ENCODE data around the gene ZNF660. TPM values are rescaled to one million over a fixed set of nuclear protein-coding genes. Genes with fewer than 3 reads are reported as not detected.
"Not testable (repeated sequence)": the region's sequence is repeated elsewhere in the genome, so short reads cannot be mapped to it uniquely, and the experiment has no call there.

The ZNF660 gene
- 1 to 10 TPM; 3.8 to 6.4 TPM for total RNA-seq

DNA sequence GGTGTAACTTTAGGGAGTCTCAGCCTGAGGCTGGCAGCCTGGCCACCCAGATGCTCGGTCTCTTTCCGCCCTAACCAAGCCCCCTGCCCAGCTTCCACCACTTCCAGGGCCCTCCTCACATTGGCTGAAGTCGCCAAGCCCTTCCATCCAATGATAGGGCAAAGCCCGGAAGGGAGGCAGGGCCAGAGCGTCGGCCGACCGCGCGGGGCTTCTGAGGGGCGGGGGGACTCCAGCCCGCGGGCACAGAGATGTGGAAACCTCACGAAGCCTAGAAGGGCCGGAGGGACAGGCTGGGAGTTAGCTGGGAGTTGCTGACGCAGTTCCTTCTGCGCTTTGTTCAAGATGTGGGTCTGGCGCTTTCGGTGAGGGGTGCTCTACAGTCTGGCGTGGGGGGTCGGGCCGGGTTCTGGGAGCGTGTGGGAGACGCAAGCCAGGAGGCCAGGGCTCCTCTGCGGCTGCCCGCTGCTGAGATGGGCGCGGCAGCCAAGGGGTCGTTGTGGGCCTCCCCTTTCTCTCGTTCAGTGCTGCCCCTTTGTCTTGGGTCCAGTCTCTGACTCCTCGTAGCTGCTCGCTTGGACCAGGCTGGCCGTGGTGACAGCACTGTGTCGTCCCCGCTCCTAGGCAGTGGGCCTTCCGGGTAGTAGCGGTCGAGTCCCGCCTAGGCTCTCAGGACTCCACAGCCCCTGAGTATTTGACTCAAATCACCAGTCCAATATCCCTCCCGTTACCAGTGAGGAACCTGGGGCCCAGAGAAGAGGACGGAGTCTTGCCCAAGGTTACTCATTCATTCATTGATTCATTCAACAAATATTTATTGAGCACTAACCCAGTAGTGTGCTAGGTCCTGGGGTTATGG is at the start of gene ZNF660:
Gene ZNF660 (plus strand): TSS at position 319 of the 856 bp plus-strand sequence. CDS start 9,230 bp downstream, outside the sequence.
- Histone ChIP-seq H3K4me1 (ENCODE audit: control insufficient read depth in 1 of 2, low read depth in 2 of 2) (peaks cover 0 to 17% of the 10 kb centered on the region in 2 donors), H3K4me3 (peak within 1 kb of the TSS; percentile 84), H3K27me3 (replicated peaks; ENCODE audit: insufficient read depth) (no peaks in the 10 kb centered on the region), H3K27ac (peak within 1 kb of the TSS; percentile 71 to 75), H3K36me3 (peaks cover 11% of the 10 kb centered on the region), H3K9me3 (no peaks in the 10 kb centered on the region)
- TF ChIP-seq, protein P1, sequence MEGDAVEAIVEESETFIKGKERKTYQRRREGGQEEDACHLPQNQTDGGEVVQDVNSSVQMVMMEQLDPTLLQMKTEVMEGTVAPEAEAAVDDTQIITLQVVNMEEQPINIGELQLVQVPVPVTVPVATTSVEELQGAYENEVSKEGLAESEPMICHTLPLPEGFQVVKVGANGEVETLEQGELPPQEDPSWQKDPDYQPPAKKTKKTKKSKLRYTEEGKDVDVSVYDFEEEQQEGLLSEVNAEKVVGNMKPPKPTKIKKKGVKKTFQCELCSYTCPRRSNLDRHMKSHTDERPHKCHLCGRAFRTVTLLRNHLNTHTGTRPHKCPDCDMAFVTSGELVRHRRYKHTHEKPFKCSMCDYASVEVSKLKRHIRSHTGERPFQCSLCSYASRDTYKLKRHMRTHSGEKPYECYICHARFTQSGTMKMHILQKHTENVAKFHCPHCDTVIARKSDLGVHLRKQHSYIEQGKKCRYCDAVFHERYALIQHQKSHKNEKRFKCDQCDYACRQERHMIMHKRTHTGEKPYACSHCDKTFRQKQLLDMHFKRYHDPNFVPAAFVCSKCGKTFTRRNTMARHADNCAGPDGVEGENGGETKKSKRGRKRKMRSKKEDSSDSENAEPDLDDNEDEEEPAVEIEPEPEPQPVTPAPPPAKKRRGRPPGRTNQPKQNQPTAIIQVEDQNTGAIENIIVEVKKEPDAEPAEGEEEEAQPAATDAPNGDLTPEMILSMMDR (IDR thresholded peaks at IDR 0.05), result no peak
- DNase-seq (ENCODE audit: low spot score) (peak; percentile 4), ATAC-seq (ENCODE audit: insufficient number of reproducible peaks, low FRiP score, low read depth) (peak; percentile 81)

DNA sequence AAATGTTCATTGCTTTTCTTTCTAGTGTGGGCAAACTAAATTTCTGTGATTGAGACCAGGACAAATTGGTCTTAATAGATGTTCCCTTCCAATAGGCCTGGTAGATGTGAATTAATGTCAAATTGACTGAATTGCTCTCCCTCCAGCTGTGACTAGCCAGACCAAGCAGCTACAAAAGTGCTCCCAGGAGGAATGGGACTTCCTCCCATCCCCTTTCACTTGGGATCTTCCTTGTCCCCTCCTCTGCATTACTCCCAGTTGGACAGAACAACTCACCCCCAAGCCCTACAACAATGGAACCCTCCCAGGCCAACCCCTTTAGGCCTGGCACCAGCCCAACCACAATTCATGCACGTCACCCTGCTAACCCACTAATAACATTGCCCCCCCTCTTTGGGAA is 49.4 kb upstream of the ZNF660 start:
- Histone ChIP-seq H3K9me3 (no peaks in the 10 kb centered on the region), H3K4me1 (ENCODE audit: control insufficient read depth in 1 of 2, low read depth in 2 of 2) (no peaks in the 10 kb centered on the region), H3K27me3 (replicated peaks; ENCODE audit: insufficient read depth) (no peaks in the 10 kb centered on the region), H3K36me3 (no peaks in the 10 kb centered on the region), H3K27ac (no peak overlapping the region), H3K4me3 (no peak overlapping the region)
- ATAC-seq (ENCODE audit: insufficient number of reproducible peaks, low FRiP score, low read depth) (no peak), DNase-seq (ENCODE audit: low spot score) (no peak)
- TF ChIP-seq, protein P1 (IDR thresholded peaks at IDR 0.05), result no peak

DNA sequence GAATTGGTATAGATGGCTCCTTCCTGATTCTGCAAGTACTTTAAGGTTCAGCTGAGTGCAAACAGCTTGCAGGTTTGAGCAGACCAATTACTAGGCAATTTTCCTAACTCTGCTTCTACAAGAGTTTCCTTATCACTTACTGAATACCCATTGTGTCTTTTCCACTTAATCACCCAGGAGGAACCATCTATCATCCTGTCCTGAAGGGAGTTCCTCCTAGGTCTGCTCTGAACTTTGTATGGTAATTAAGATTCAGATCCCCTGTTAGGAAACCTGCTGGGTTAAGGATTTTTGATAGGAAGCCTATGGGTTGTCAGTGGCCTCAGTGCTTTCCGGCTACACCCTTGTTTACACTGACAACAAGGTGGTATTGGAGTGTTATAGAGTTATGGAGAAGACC is 40.0 kb upstream of the ZNF660 start:
- DNase-seq (ENCODE audit: low spot score); H3K4me3 ChIP-seq; H3K36me3 ChIP-seq; H3K4me1 ChIP-seq (ENCODE audit: control insufficient read depth in 1 of 2, low read depth in 2 of 2); ATAC-seq (ENCODE audit: insufficient number of reproducible peaks, low FRiP score, low read depth); H3K27ac ChIP-seq; H3K9me3 ChIP-seq; H3K27me3 ChIP-seq (replicated peaks; ENCODE audit: insufficient read depth): not testable (repeated sequence)

DNA sequence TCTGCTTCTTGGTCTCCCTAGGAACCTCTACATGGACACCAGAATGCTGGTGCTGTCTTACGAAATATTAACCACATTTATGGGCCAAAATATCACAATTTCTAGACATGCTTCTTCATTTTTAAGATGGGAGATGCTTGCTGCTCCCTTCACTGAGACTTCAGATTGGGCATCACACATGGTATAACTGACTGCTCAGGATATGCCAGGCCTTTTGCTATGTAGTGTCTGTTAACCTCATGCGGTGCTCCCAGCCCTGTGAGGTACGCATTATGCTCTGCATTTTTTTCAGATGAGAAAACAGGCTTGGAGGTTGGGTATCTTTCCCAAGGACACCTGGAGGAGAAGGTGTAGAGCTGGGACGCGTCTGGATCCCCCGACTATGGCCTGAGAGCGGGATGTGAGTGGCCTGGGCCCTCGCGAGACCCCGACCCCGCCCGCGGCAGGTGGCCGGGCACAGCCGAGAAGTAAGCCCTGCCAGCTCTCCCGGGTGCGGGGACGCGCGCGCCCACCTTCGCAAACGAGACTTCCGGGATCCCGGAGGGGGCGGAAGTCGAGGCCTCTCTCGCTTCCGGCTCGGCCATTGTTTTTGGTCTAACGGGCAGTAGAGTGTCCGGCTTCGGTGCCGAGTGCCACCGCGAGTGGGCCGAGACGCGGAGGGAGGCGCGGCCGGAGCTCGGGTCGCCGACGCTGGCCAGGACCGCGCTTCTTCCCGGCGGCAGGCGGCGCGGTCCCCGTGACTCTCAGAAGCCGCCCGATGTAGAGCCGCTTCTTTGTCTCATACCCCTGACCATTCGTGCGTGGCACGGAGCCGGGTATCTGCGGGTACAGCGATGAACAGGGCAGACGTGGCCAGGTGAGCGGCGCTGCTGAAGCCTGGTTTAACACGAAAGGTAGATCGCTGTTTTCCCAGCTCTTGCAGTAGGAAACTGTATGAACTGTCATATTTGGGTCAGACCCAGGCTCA is 29.9 kb upstream of the ZNF660 start, which contains the start of gene ZKSCAN7:
Gene ZKSCAN7 (plus strand): TSS at position 568 of the 967 bp plus-strand sequence. CDS start 1,855 bp downstream, outside the sequence.
- no peaks in the 10 kb centered on the region for H3K27me3 ChIP-seq (replicated peaks; ENCODE audit: insufficient read depth)
- peak within 1 kb of the TSS; percentile 67 for H3K4me3 ChIP-seq
- H3K27ac ChIP-seq, result peak within 1 kb of the TSS; percentile 60 to 79
- ATAC-seq (ENCODE audit: insufficient number of reproducible peaks, low FRiP score, low read depth) (no peak), DNase-seq (ENCODE audit: low spot score) (no peak)
- no peaks in the 10 kb centered on the region for H3K36me3 ChIP-seq
- H3K9me3 ChIP-seq, result no peaks in the 10 kb centered on the region
- peaks cover 5 to 16% of the 10 kb centered on the region in 2 donors for H3K4me1 ChIP-seq (ENCODE audit: control insufficient read depth in 1 of 2, low read depth in 2 of 2)
- TF ChIP-seq, protein P1 (IDR thresholded peaks at IDR 0.05), result no peak

DNA sequence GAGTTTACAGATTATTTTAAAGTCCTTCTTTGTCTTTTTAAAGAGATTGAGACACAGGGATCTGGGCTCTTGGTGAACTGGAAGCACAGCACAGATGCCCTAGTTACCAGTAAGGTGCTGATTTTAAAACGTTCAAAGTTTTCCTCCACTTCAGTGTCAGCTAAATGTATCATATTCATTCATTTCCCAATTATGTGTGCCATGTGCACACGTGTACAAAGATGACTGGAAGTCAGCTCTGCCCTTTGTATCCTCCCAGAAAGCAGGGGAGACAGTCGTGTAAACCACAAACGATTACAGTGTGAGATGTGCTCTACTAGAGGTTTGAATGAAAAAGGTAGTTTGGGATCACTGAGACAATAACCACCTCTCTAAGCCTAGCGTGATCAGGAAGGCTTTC is 29.0 kb upstream of the ZNF660 start:
- Histone ChIP-seq H3K27ac (peak overlapping the region in 1 of 2 donors; percentile 79), H3K9me3 (no peaks in the 10 kb centered on the region), H3K4me3 (peak overlapping the region; percentile 67), H3K4me1 (ENCODE audit: control insufficient read depth in 1 of 2, low read depth in 2 of 2) (peaks cover 5 to 16% of the 10 kb centered on the region in 2 donors), H3K27me3 (replicated peaks; ENCODE audit: insufficient read depth) (no peaks in the 10 kb centered on the region), H3K36me3 (no peaks in the 10 kb centered on the region)
- no peak for ATAC-seq (ENCODE audit: insufficient number of reproducible peaks, low FRiP score, low read depth)
- no peak for DNase-seq (ENCODE audit: low spot score)
- TF ChIP-seq, protein P1 (IDR thresholded peaks at IDR 0.05), result no peak
